ENCODE data around the gene POC1A.
"Not testable (repeated sequence)": the region's sequence is repeated elsewhere in the genome, so short reads cannot be mapped to it uniquely, and the experiment has no call there.

POC1A gene

DNA sequence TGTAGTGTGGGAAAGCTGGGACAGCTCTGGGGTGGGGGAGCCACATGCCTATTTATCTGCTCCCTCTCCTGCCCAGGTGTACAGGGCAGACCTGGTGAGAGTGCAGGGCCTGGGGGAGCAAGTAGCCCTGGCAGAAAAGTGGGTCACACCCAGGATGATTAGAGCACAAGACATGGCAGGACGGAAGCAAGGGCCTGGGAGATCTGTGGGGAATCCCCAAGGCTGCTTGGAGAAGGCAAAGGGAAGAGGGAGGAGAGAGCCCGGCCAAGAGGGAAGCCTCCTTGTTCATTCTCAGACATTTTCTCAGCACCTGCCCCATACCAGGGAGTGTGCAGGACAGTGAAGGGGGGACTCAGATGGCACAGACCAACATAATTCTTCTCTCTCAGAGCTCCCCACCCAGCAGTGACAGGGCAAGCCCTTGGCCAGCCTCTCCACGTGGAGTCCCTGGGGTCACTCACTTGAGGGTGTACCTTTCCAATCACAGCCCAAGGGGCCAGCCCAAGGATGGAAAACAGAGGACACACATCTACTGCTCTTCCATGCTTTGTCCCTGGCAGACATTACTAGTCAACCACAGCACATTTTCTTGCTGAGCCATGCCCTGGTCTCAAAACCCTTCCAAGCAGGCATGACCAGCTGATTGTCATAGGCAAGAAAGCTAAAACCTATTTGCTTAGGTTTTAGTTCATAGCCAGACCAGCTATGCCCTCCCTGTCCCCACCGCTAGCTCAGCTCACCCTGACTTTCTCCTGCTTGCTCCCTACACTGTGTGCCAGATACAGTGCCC is 92.9 kb downstream of the POC1A start:
- no peak for DNase-seq

GRCh38 chr3:52059781-52060180 is 94.4 kb downstream of the POC1A start:
- no peak for DNase-seq

GRCh38 chr3:52057812-52058495 is 96.3 kb downstream of the POC1A start:
- no peak for DNase-seq

DNA sequence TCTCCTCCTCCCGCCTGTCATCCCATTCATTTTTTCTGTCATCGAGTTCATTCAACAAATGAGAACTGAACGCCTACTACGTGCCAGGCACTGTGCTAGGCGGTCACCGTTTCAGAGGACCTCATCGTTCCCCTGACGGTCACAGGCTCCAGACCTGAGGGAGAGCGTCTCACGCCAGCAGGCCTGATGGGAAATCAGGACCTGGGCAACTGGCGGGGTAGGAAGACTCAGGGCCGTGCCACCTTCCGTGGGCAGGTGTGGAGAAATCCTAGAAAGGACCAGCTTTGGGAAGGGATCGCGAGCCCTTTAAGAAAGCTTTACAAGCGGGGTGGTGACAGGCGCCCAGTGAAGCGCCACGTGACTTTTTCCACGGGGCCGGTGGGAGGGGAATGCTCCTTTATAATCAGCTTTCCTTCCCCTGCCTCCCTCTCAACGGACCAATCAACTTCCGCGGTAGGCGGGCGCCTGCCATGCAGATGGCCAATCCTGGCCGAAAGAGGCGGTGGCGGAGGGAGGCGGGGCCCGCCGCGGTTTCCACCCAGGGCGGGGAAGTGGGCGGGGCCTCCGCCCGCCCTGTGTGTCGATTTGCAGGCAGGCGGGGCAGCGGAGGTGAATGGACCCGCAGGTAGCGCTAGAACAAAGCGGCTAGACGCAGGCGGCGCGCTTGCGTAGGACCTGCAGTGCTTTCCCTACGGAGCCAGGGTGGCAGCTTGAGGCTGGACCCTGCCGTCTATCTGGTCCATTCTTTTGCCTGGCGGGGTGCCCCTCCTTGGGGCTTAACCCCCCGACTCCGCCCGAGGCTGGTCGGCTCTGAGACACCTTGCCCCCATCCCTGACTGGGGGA is 97.0 kb downstream of the POC1A start:
- DNase-seq = peak; percentile 97

- DNase-seq = peak; percentile 72
Measured at GRCh38 chr3:52056521-52056967, 97.7 kb downstream of the POC1A start, which contains the start of gene DUSP7. DUSP7 (minus strand) TSS chr3:52056571; CDS start chr3:52056366, 205 bp downstream.

DNA sequence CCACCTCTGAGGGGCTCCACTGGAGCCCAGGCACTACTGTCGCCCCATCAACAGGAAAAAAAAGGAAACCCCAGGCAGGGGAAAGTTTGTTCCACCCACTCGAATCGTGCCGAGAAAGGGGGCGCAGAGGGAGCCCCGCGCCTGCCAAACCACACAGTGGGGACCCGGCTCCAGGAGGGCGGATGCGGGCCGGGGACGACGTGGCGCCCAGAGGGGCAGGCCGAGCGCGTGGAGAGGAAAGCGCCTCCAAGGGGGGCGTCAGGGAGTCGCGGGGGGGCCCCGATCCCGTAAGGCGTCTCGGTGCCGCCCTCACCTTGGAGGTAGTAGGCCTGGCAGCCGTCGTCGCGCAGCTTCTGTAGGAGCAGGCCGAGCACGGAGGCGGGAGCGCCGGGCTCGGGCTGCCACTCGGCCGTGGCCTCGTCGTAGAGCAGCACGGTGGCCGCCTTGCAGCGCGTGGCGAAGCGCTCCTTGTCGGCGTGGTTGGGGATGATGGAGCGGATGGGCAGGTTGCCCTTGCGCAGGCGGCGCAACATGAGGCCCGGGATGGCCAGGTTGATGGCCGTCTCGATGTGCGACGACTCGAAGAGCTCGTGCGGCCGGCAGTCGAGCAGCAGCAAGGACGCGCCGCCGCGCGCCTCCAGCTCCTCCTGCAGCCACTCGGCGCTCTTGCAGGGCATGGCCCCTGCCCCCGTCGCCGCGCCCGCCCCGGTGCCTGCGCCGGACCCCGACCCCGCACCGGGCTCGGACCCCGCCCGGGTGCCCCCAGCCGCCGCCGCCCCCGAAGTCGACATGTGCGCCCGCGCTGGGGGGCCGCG is 98.5 kb downstream of the POC1A start:
- peak; percentile 28 for DNase-seq

- DNase-seq = no peak
Measured at GRCh38 chr3:52054661-52055511, 99.3 kb downstream of the POC1A start.

DNA sequence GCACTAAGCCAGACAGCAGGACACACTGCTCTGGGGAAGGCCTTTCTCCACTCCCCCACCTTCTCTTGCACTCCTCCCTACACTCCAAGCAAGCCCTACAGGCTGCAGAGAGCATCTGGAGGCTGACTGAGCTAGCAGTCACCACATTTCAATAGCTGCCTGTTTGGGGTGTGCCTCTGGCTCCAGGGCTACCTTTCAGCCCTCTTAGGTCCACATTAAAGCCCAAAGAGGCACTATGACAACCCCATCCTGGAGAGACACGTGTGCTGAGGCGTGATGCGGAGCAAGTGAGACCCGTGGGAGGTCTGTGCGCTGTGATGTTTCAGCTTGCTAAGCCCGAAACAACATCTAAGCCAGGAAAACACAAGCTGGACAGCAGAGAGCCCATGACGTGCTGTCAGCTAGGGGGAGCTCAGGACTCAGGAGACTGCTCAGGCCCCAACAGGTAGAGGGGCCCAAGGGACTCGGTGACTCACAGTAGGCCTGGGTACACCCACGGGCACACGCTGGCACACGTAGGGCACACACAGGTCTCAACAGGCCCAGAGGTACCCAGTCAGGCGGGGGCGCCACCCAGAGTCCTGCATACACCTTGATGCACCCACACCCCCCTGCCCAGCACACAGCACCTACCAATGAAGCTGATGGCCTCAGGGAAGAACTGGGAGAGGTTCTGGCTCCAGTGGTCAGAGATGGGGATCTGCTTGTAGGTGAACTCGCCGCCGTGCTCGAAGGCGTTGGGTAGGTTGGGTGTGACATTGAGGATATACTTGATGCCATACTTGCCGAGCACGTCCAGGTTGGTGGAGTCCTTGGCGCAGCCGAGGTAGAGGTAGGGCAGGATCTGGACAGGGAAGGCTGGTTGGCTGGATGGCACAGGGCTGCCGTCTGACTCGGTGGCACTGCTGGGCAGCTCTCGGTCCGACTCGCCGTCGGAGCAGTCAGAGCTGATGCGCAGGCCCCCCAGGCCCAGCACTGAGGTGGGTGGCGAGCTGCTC is 100.6 kb downstream of the POC1A start:
- no peak for DNase-seq

DNA sequence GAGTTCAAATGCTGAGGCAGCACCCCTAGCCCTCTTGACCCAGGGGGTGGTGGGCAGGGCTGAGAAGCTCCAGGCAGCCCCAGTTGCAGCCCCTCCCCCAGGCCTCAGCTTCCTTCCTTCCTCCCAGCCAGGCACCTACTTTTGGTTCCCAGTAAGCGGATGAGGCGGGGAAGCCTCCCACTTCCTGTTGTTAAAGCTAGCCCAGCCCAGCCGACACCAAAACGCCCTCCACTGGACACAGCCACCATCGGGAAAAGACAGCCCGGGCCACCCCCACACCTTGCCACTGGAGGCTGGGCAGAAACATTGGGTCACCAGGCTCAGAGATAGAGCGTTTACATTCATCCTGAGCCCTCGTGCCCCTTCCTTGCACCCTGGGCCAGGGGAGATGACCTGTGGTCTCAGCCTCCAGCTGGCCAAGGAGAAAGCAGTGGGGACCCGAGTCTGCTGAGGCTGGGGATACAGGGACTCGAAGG is 101.4 kb downstream of the POC1A start:
- no peak for DNase-seq

DNA sequence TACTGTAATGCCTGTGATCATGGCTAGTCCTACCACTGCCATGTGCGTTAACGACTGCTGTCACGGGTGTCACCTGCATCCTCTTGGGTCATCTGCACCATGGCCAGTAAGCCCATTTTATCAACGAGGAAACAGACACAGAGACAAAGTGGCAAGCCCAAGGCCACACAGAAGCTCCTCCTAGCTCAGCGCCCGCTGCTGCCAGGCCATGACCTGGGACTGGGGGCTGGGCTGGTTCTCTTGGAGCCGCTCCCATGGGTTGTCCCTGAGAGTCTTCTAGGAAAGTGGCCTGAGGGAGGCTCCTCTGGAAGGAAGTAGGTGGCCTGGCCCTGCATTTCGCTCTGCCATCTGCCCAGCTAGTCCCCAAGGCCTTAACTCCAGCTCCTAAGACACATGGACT is 102.8 kb downstream of the POC1A start:
- no peak for DNase-seq

DNA sequence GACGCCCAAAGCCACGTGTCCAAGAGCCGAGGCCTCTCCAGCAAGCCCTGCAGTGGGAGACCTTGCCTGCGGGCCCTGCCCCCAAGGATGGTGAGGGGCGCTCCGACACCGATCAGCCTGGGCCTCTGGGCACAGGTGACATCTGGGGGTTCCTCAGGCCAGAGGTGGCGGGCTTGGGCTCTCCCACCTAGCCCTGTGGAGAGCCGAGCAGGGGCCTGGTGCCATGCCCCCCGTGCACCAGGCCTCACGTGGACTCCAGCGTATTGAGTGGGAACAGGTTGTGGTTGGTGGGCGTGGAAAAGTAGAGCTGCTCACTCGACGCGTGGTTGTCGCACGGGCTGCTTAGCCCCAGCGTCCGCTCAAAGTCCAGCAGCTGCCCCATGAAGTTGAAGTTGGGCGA is 103.7 kb downstream of the POC1A start:
- no peak for DNase-seq

- DNase-seq = no peak
Measured at GRCh38 chr3:52049503-52049902, 104.7 kb downstream of the POC1A start.

GRCh38 chr3:52047295-52047960 is 106.8 kb downstream of the POC1A start:
- DNase-seq = no peak

DNA sequence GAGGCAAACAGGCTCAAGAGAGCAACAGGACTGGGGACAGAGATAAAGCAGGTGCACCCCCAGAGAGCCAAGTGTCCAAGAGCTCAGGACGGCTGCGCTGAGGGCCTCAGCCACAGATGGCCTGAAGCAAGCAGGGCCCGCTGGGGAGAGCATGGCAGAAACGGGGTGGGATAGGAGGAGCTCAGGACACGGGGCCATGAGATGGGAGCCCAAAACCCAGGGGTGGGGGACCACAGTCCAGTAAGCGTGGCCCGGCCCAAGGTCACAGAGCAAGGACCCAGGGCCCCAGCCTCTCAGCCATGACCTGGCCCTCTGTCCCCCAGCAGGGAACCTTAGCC is 107.4 kb downstream of the POC1A start:
- DNase-seq = no peak

GRCh38 chr3:52046186-52046901 is 107.9 kb downstream of the POC1A start:
- DNase-seq = no peak

- DNase-seq = no peak
Measured at GRCh38 chr3:52044869-52045619, 109.2 kb downstream of the POC1A start.

DNA sequence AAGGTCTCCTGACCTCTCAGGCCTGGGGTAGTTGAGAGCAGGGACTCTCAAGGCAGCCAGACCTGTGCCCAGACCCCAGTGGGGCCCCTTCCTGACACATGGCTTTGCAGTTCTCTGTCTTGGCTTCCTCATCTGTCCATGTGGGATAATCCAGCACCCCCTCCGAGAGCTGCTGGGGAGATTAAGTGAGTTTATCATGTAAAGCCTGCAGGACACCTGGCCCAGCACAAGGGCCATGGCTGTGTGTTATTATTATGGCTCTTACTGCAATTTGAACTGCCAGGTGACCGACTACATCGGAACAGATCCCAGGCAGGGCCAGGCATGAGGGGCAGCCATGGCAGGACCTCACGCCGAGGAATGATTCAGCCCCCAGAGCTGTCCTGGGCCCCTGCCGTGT is 110.5 kb downstream of the POC1A start:
- no peak for DNase-seq

DNA sequence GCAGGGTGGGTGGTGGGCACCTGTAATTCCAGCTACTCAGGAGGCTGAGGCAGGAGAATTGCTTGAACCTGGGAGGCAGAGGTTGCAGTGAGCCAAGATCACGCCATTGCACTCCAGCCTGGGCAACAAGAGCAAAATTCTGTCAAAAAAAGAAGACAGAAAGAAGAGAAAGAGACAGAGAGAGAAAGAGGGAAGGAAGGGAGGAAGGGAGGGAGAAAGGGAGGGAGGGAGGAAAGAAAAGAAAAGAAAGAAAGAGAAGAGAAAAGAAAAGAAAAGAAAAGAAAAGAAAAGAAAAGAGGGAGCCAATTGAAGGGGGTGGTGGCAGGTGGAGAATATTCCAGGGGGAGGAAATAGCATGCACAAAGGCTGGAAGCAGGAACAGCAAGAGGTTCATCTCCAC is 111.2 kb downstream of the POC1A start:
- DNase-seq = not testable (repeated sequence)
